NB4 (cell line): ENCODE data around the gene SP100.

ENCODE experiments used
- DNase-seq: peaks from one replicate; pipeline ENCODE4 v3.0.0; 2010; ENCODE audit warnings: low read depth
- H3K4me3 ChIP-seq: one replicate; pipeline ENCODE4 v1.5.1; 2011; ENCODE audit warnings: mild to moderate bottlenecking, low read depth, low read length, moderate library complexity
- MYC ChIP-seq: IDR thresholded peaks from 2 replicates; pipeline ENCODE4 v1.6.1; 2011; ENCODE audit warnings: low read depth, low read length
- POLR2A ChIP-seq: IDR thresholded peaks from 2 replicates; pipeline ENCODE4 v1.6.1; 2011; ENCODE audit warnings: mild to moderate bottlenecking; ENCODE audit not compliant: insufficient read length; ENCODE audit errors: extremely low read depth
- TF ChIP-seq, protein P1 (sequence below): IDR thresholded peaks from 2 replicates; pipeline ENCODE4 v1.6.1; 2011; ENCODE audit warnings: low read depth, low read length
- TF ChIP-seq, protein P2 (sequence below): IDR thresholded peaks from one replicate; pipeline ENCODE4 v1.5.1; 2012; ENCODE audit warnings: low read depth, low read length

The SP100 gene

DNA sequence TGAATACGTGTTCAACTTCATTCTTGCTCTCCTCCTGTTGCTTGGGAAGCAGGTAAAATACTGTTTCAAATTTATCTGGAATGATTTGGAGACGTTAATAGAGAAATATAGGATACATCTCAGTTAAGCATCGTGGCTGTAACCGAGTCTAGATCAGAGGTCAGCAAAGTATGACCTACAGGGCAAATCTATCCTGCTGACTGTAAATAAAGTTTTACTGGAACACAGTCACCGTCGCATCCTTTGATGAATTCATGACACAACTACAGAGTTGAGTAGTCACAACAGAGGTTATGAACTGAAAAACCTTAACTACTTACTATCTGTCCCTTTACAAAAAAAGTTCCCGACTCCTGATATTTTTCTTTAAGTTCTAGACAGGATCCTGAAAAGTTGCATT, 86.6 kb downstream of the SP100 start:
- no peak overlapping the region for H3K4me3 ChIP-seq
- TF ChIP-seq, protein P1, sequence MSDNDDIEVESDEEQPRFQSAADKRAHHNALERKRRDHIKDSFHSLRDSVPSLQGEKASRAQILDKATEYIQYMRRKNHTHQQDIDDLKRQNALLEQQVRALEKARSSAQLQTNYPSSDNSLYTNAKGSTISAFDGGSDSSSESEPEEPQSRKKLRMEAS = no peak
- TF ChIP-seq, protein P2, sequence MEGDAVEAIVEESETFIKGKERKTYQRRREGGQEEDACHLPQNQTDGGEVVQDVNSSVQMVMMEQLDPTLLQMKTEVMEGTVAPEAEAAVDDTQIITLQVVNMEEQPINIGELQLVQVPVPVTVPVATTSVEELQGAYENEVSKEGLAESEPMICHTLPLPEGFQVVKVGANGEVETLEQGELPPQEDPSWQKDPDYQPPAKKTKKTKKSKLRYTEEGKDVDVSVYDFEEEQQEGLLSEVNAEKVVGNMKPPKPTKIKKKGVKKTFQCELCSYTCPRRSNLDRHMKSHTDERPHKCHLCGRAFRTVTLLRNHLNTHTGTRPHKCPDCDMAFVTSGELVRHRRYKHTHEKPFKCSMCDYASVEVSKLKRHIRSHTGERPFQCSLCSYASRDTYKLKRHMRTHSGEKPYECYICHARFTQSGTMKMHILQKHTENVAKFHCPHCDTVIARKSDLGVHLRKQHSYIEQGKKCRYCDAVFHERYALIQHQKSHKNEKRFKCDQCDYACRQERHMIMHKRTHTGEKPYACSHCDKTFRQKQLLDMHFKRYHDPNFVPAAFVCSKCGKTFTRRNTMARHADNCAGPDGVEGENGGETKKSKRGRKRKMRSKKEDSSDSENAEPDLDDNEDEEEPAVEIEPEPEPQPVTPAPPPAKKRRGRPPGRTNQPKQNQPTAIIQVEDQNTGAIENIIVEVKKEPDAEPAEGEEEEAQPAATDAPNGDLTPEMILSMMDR = no peak
- TF ChIP-seq MYC (no peak), POLR2A (no peak)
- no peak for DNase-seq

DNA sequence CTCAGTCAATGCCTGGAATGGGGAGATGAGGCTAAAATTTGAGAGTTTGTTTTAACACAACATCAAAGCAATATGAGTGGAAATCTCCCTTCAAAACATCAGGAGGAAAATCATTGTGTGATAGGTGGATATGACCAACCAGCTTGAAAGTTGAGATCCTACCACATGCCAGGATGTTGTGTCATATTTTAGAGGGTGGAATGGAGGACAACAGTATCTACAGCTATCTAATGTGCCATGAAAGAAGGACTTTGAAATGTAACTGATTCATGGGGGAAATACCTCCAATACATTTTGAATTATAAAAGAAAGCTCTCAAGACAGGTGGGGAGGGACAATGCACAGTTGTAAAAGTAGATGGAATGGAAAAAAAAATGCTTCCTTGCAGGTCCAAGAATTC, 87.8 kb downstream of the SP100 start:
- DNase-seq = no peak

DNA sequence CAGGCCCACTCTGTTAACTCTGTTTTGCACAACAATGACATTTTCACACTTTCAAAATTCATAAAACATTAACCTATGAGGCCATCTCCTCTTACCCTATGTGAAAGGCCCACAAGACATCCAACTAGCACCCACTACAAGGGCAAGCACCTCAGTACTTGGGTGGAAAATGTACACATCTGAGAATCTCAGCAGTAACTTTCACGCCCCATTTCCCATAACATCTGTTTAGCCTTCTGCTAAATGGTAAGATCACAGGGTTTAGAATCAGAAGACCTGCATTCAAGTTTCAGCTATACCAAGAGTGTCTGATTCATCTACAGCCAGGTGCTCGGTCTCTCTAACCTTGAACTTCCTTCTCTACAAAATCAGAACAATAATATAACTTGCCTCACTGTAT, 89.2 kb downstream of the SP100 start:
- DNase-seq = no peak
- TF ChIP-seq MYC = no peak
- TF ChIP-seq, protein P2 = no peak
- no peak for TF ChIP-seq POLR2A
- TF ChIP-seq, protein P1 = no peak
- H3K4me3 ChIP-seq = no peak overlapping the region

More for the DNA sequence above, 87.8 kb downstream of the SP100 start:
- no peak for TF ChIP-seq POLR2A
- TF ChIP-seq, protein P2 = no peak
- no peak for TF ChIP-seq MYC
- TF ChIP-seq, protein P1 = no peak
- no peak overlapping the region for H3K4me3 ChIP-seq

DNA sequence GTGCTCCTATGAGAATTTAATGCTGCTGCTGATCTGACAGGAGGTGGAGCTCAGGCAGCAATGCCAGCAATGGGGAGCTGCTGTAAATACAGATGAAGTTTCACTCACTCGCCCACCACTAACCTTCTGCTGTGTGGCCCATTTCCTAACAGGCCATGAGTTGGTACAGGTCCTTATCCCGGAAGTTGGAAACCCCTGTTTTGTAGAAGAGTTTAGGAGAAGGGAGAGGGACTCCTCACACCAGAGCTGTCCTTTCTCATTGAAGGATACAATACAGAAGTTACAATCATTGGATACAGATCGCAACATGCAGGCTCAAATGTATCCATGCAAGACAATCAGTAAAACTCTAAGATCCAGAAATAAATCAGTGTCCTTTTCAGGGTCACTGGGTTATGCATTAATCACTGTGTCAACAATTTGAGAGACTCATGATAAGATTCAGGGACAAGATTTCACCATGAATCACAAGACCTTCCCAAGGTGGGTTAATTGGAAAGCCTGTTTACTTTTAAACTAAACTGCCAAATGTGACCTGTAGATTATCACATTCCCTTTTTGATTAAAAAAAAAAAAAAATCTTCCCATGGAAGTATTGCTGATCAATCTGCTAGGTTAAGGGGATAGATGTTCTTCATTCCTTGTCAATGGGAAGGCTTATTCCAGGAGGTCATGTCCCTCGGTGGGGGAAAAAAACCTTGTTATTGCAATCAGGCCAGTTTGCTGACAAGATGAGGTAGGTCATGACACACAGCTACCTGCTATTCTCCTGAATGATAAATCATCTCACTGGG, 97.2 kb downstream of the SP100 start:
- H3K4me3 ChIP-seq = no peak overlapping the region
- TF ChIP-seq POLR2A (no peak), MYC (no peak)
- TF ChIP-seq, protein P1 = no peak
- TF ChIP-seq, protein P2 = no peak
- no peak for DNase-seq

DNA sequence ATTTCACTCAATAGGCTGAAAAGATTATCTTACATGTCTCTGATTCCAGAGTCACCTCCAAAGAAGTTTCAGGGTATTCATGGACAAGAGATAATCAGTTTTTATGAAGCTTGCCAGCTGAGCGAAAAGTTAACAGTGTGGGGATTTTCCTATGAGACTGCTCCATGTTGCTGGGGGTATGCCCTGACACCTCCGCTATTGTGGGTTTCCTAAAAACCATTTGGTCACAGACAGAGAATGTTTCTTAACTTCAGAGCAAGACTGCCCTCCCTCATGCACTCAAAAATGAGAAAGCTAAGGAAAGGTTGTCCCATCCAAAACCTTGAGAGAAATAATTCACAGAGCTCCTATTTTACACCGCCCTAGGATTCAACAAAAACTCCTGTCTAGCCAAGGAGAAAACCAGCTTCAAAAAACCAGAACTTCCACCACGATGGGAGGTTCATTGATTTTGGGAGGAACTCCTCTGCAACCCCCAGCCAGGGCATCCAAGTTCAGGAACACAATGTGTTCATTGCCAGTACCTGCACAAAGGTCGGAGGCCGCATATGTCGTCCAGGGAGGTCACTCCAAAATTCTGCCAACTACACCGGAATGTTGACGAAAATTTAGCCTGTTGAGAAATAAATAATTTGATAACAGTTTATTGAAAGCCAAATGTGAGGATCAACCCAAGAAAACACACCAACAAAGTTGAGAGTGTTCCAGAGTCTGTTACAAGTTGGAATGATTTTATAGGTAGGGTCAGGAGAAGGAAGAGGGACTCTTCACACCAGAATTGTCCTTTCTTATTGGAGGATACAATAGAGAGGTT, 104.3 kb downstream of the SP100 start:
- no peak overlapping the region for H3K4me3 ChIP-seq
- no peak for DNase-seq
- TF ChIP-seq, protein P1 = no peak
- no peak for TF ChIP-seq MYC

DNA sequence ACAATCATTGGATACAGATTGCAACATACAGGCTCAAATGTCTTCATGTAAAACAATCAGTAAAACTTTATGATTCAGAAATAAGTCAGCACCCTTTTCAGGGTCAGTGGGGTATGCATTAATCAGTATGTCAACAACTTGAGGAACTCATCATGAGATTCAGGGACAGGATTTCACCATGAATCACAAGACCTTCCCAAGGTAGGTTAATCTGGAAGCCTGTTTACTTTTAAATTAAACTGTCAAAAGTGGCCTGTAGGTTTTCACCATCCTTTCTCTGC, 104.8 kb downstream of the SP100 start:
- no peak overlapping the region for H3K4me3 ChIP-seq
- TF ChIP-seq, protein P2 = no peak
- TF ChIP-seq MYC (no peak), POLR2A (no peak)
- TF ChIP-seq, protein P1 = no peak
- no peak for DNase-seq
